SK-N-SH (cell line): ENCODE measurements around the gene POGLUT3. TPM values are rescaled to one million over a fixed set of nuclear protein-coding genes. Genes with fewer than 3 reads are reported as not detected.

Experiments used
- CTCF ChIA-PET: fragments of 300-600, 350-600 bp; formaldehyde crosslinking; extraction: SDS; loops from one replicate; lab custom pipeline; 2021; lab: Yijun Ruan, JAX
- POLR2A ChIA-PET: fragments of 350-600 bp; sonication (Branson Sonifier 250); formaldehyde crosslinking; extraction: SDS; loops from one replicate; lab custom pipeline; 2020; ENCODE audit warnings: antibody characterized with exemption, inconsistent platforms; lab: Yijun Ruan, JAX
- DNase-seq: peaks from one replicate; pipeline ENCODE4 v3.0.0; 2012
- H2AFZ ChIP-seq: fragments of 200-600 bp; sonication (generic); 2 replicates; pipeline ENCODE4 v1.8.1; 2016; ENCODE audit warnings: antibody characterized with exemption, mild to moderate bottlenecking, low read depth
- H3F3A ChIP-seq: fragments of 200-600 bp; sonication (generic); replicated peaks from 2 replicates; pipeline ENCODE3; 2016; ENCODE audit warnings: antibody characterized with exemption, mild to moderate bottlenecking; ENCODE audit not compliant: insufficient read depth
- H3K27ac ChIP-seq, 2 experiments: fragments of 200-500 bp in 1 of 2; fragments of 200-600 bp in 1 of 2; sonication (Bioruptor generic) in 1 of 2; sonication (generic), shearing (Covaris generic) in 1 of 2; 2 replicates each; pipeline versions ENCODE4 v1.5.1 to v1.6.1; 2014 to 2016; ENCODE audit warnings: low read depth in 2 of 2, inconsistent platforms in 1 of 2, low read length in 1 of 2, mild to moderate bottlenecking in 1 of 2, mixed read lengths in 1 of 2
- H3K27me3 ChIP-seq: fragments of 200-600 bp; sonication (generic), shearing (Covaris generic); 2 replicates; pipeline ENCODE4 v1.6.1; 2016; ENCODE audit warnings: mixed run types; ENCODE audit not compliant: insufficient read depth
- H3K36me3 ChIP-seq, 2 experiments: fragments of 200-500 bp in 1 of 2; fragments of 200-600 bp in 1 of 2; sonication (Bioruptor generic) in 1 of 2; sonication (generic) in 1 of 2; replicated peaks in 1 of 2; 2 replicates each; pipeline versions ENCODE3 to v1.5.1; 2014 to 2016; ENCODE audit warnings: low read length in 1 of 2, mild to moderate bottlenecking in 1 of 2; ENCODE audit not compliant: insufficient read depth in 2 of 2, control insufficient read depth in 1 of 2
- H3K4me1 ChIP-seq, 2 experiments: fragments of 200-500 bp in 1 of 2; fragments of 200-600 bp in 1 of 2; sonication (Bioruptor generic) in 1 of 2; sonication (generic), shearing (Covaris generic) in 1 of 2; 2 replicates each; pipeline versions ENCODE4 v1.5.1 to v1.6.1; 2014 to 2016; ENCODE audit warnings: low read depth in 1 of 2, low read length in 1 of 2, mixed run types in 1 of 2; ENCODE audit not compliant: insufficient read depth in 2 of 2, control insufficient read depth in 1 of 2
- H3K4me2 ChIP-seq: fragments of 200-600 bp; sonication (generic), shearing (Covaris generic); 2 replicates; pipeline ENCODE4 v1.6.1; 2017; ENCODE audit warnings: mixed run types
- H3K4me3 ChIP-seq, 2 experiments: fragments of 200-500 bp in 1 of 2; fragments of 200-600 bp in 1 of 2; sonication (Bioruptor generic) in 1 of 2; sonication (generic), shearing (Covaris generic) in 1 of 2; 2 replicates each; pipeline versions ENCODE4 v1.5.1 to v1.8.1; 2014 to 2016; ENCODE audit warnings: low read depth in 2 of 2, inconsistent platforms in 1 of 2, low read length in 1 of 2, mild to moderate bottlenecking in 1 of 2, mixed read lengths in 1 of 2, moderate library complexity in 1 of 2
- H3K79me2 ChIP-seq: fragments of 200-600 bp; sonication (generic); 2 replicates; pipeline ENCODE4 v1.8.1; 2017; ENCODE audit warnings: mild to moderate bottlenecking; ENCODE audit not compliant: insufficient read depth
- H3K9ac ChIP-seq: fragments of 200-600 bp; sonication (generic); 2 replicates; pipeline ENCODE4 v1.6.1; 2017; ENCODE audit warnings: mixed run types
- H3K9me2 ChIP-seq: fragments of 200-600 bp; sonication (generic); 2 replicates; pipeline ENCODE4 v1.6.1; 2017; ENCODE audit warnings: mixed run types
- H3K9me3 ChIP-seq: fragments of 200-600 bp; sonication (generic); 2 replicates; pipeline ENCODE4 v1.6.1; 2017; ENCODE audit warnings: mixed run types, mild to moderate bottlenecking, moderate library complexity
- H4K20me1 ChIP-seq: fragments of 200-600 bp; sonication (generic); 2 replicates; pipeline ENCODE4 v1.6.1; 2017; ENCODE audit warnings: mild to moderate bottlenecking, mixed run types; ENCODE audit not compliant: insufficient read depth
- CTCF ChIP-seq: fragments of 200-600 bp; sonication (generic); IDR thresholded peaks from 2 replicates; pipeline ENCODE4 v1.6.1; 2017; ENCODE audit warnings: antibody characterized with exemption, mild to moderate bottlenecking, moderate library complexity
- ELF1 ChIP-seq: IDR thresholded peaks from 2 replicates; pipeline ENCODE4 v1.4.0; 2012
- EZH2phosphoT487 ChIP-seq: fragments of 200-600 bp; sonication (generic); IDR thresholded peaks from 2 replicates; pipeline ENCODE4 v1.6.1; 2017; ENCODE audit warnings: low read depth, mixed run types, mild to moderate bottlenecking, antibody characterized with exemption, moderate library complexity, borderline replicate concordance
- FOSL2 ChIP-seq: IDR thresholded peaks from 2 replicates; pipeline ENCODE4 v1.4.0; 2012; ENCODE audit warnings: low read depth, mild to moderate bottlenecking, moderate library complexity, borderline replicate concordance
- FOXJ3 ChIP-seq: sonication (generic); formaldehyde crosslinking; IDR thresholded peaks from 2 replicates; pipeline ENCODE4 v1.5.1; 2020; ENCODE audit warnings: mild to moderate bottlenecking, missing genetic modification reagents
- FOXM1 ChIP-seq: IDR thresholded peaks from 2 replicates; pipeline ENCODE4 v1.4.0; 2012; ENCODE audit warnings: low read depth, mild to moderate bottlenecking
- IRF3 ChIP-seq: fragments of 150-350 bp; IDR thresholded peaks from 2 replicates; pipeline ENCODE4 v1.6.1; 2016; ENCODE audit warnings: mild to moderate bottlenecking, low read depth, low read length
- MAX ChIP-seq: IDR thresholded peaks from 2 replicates; pipeline ENCODE4 v1.4.0; 2012; ENCODE audit warnings: low read depth
- NRF1 ChIP-seq: IDR thresholded peaks from 2 replicates; pipeline ENCODE4 v1.6.1; 2012; ENCODE audit warnings: low read depth, mild to moderate bottlenecking, low read length
- PBX3 ChIP-seq: IDR thresholded peaks from 2 replicates; pipeline ENCODE4; 2012
- POLR2AphosphoS5 ChIP-seq: IDR thresholded peaks from 2 replicates; pipeline ENCODE4 v1.6.1; 2012; ENCODE audit warnings: low read depth, low read length
- RCOR1 ChIP-seq: fragments of 150-350 bp; IDR thresholded peaks from 2 replicates; pipeline ENCODE4 v1.6.1; 2017; ENCODE audit warnings: antibody characterized with exemption, low read length
- REST ChIP-seq: IDR thresholded peaks from 2 replicates; pipeline ENCODE4 v1.6.1; 2012; ENCODE audit warnings: mild to moderate bottlenecking, low read depth, low read length, moderate library complexity
- RFX5 ChIP-seq: IDR thresholded peaks from 2 replicates; pipeline ENCODE4 v1.6.1; 2012; ENCODE audit warnings: mild to moderate bottlenecking, improper control_type of control experiment, low read length
- RXRA ChIP-seq: IDR thresholded peaks from 2 replicates; pipeline ENCODE4 v1.4.0; 2012; ENCODE audit warnings: low read depth, mild to moderate bottlenecking, borderline replicate concordance
- SMC3 ChIP-seq: IDR thresholded peaks from 2 replicates; pipeline ENCODE4 v1.6.1; 2012; ENCODE audit warnings: low read depth, low read length, improper control_type of control experiment
- TCF12 ChIP-seq: IDR thresholded peaks from 2 replicates; pipeline ENCODE4 v1.4.0; 2012
- TEAD4 ChIP-seq: IDR thresholded peaks from 2 replicates; pipeline ENCODE4 v1.4.0; 2012; ENCODE audit warnings: mild to moderate bottlenecking, borderline replicate concordance; ENCODE audit not compliant: insufficient read depth
- USF1 ChIP-seq: IDR thresholded peaks from 2 replicates; pipeline ENCODE4 v1.4.0; 2012; ENCODE audit warnings: low read depth, borderline replicate concordance
- YY1 ChIP-seq: IDR thresholded peaks from 2 replicates; pipeline ENCODE4 v1.4.0; 2012; ENCODE audit warnings: low read depth, mild to moderate bottlenecking
- WGBS: methylation state at CpG from one replicate; pipeline ENCODE4 v1.1.6; 2017; ENCODE audit warnings: low lambda C conversion rate; 5-methylcytosine and 5-hydroxymethylcytosine counted together
- polyA plus RNA-seq, 3 experiments: library from polyadenylated mRNA; depleted of rRNA; stranded (reverse); fragments of >200 nt; gene quantifications; 2 replicates each; pipeline ENCODE4 v1.2.3, GENCODE V29; 2012

The POGLUT3 gene
- polyA plus RNA-seq (2012; rRNA removed), result 26.3 and 32.3 TPM in 2 replicates
- 42.7 and 45.5 TPM in 2 replicates for polyA plus RNA-seq (2012; cell fraction: cytosol; rRNA removed)
- 4.5 and 10.9 TPM in 2 replicates for polyA plus RNA-seq (2012; cell fraction: nucleus; rRNA removed)

- H4K20me1 ChIP-seq, result no peaks in the 10 kb centered on the region
- H3K36me3 ChIP-seq, result no peaks in the 10 kb centered on the region
- H3K27ac ChIP-seq, result peak within 1 kb of the TSS; percentile 83 to 87
- peaks cover 0 to 11% of the 10 kb centered on the region in 2 experiments; a peak in 2 of 4 replicates for H3K4me1 ChIP-seq
- TF ChIP-seq POLR2AphosphoS5, result no peak
- no peak for TF ChIP-seq ELF1
- no peak for TF ChIP-seq RFX5
- TF ChIP-seq EZH2phosphoT487, result no peak
- no peak for TF ChIP-seq FOSL2
- peak; percentile 20; the same call in 1 of the 2 replicates for TF ChIP-seq NRF1
- no peak; the same call in none of the 2 replicates for TF ChIP-seq MAX
- TF ChIP-seq TCF12, result no peak
- no peak for TF ChIP-seq RXRA
- TF ChIP-seq YY1, result no peak
- no peak for TF ChIP-seq TEAD4
- no peak for TF ChIP-seq USF1
- TF ChIP-seq CTCF, result no peak
- TF ChIP-seq SMC3, result no peak
- no peak for TF ChIP-seq IRF3
- TF ChIP-seq REST, result peak; percentile 33; the same call in 1 of the 2 replicates
- TF ChIP-seq FOXM1, result no peak
- TF ChIP-seq RCOR1, result no peak
- TF ChIP-seq FOXJ3 (CRISPR knock-in tag), result 0 out of 2 replicates have a peak, but pooled peaks have one; percentile 29
- no peak for TF ChIP-seq PBX3
- peak within 1 kb of the TSS; percentile 76 for H3K9ac ChIP-seq
- peaks cover 6% of the 10 kb centered on the region for H3F3A ChIP-seq
- no peaks in the 10 kb centered on the region for H3K9me2 ChIP-seq
- H2AFZ ChIP-seq, result peak within 1 kb of the TSS; percentile 80
- 9% methylated on average over 9 of the region's 84 CpGs for WGBS
- ChIA-PET CTCF (interaction anchor here (0.7 kb wide), 1 partner anchor 9 kb away, joined by 4 read pairs; no protein-coding TSS in a partner anchor), POLR2A (no interaction called here)
- H3K27me3 ChIP-seq, result no peaks in the 10 kb centered on the region
- H3K9me3 ChIP-seq, result no peaks in the 10 kb centered on the region
- peak within 1 kb of the TSS; percentile 61 to 75 for H3K4me3 ChIP-seq
- H3K79me2 ChIP-seq, result peaks cover 15% of the 10 kb centered on the region; the same call in 1 of the 2 replicates
- H3K4me2 ChIP-seq, result peak within 1 kb of the TSS; percentile 74
- peak; percentile 93 for DNase-seq
Observed at GRCh38 chr11:108498046-108498815, at the start of gene POGLUT3. TSS of gene POGLUT3 (minus strand) at chr11:108498384. CDS start at chr11:108498366, 18 bp downstream.
